ENCODE results near the gene BCAR3. TPM values are rescaled to one million over a fixed set of nuclear protein-coding genes. Genes with fewer than 3 reads are reported as not detected.

Gene BCAR3
- total and polyA plus RNA-seq, 4 donors = 8.4 to 24.1 (median 16.0) TPM

DNA sequence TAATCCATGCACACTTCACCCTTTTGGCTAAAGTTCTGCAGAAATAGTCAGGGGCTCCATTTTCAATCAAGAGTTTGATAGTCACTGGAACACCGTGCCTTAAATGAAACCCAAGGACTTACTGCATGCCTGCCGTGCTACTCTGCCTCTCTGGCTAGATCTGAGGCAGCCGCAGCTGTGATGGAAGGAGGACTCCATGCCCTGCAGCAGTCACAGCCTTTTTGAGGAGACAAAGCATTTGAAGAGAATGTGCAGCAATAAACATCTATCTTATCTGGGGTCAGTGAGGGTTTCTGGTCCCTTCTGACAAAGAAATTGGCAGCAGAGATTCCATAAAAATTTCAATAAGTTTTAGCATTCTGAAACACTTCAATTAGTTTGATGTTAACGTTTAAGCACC lies 78.0 kb downstream of the BCAR3 start:
- Histone ChIP-seq H3K9me3 (ENCODE audit: control insufficient read depth, low read length) (no peaks in the 10 kb centered on the region), H3K27me3 (ENCODE audit: control insufficient read depth in 1 of 2, insufficient read depth in 2 of 2, low read length in 1 of 2) (no peaks in the 10 kb centered on the region), H3K4me1 (ENCODE audit: control insufficient read depth in 1 of 2, insufficient read depth in 2 of 2, low read length in 2 of 2) (peaks cover 0 to 5% of the 10 kb centered on the region in 2 donors), H3K27ac (ENCODE audit: low read depth in 1 of 2, low read length in 2 of 2) (no peak overlapping the region), H3K4me3 (ENCODE audit: low read length in 2 of 2) (no peak overlapping the region), H3K36me3 (ENCODE audit: control insufficient read depth in 1 of 2, insufficient read depth in 2 of 2, low read length in 1 of 2) (no peaks in the 10 kb centered on the region)
- intact Hi-C loops (cut with DNase I) = no loop called here
- ATAC-seq (ENCODE audit: low FRiP score) = no peak
- 82 to 90% methylated on average over 4 of the region's 4 CpGs for WGBS, 2 donors
- peak in 1 of 2 donors; percentile 11 for DNase-seq

- Histone ChIP-seq H3K36me3 (ENCODE audit: control insufficient read depth in 1 of 2, insufficient read depth in 2 of 2, low read length in 1 of 2) (no peaks in the 10 kb centered on the region), H3K4me3 (ENCODE audit: low read length in 2 of 2) (no peak overlapping the region), H3K9me3 (ENCODE audit: control insufficient read depth, low read length) (no peaks in the 10 kb centered on the region), H3K27me3 (ENCODE audit: control insufficient read depth in 1 of 2, insufficient read depth in 2 of 2, low read length in 1 of 2) (no peaks in the 10 kb centered on the region), H3K27ac (ENCODE audit: low read depth in 1 of 2, low read length in 2 of 2) (no peak overlapping the region), H3K4me1 (ENCODE audit: control insufficient read depth in 1 of 2, insufficient read depth in 2 of 2, low read length in 2 of 2) (no peaks in the 10 kb centered on the region)
- ATAC-seq (ENCODE audit: low FRiP score) (no peak), DNase-seq (no peak)
- intact Hi-C loops (cut with DNase I) = no loop called here
- WGBS, 2 donors = 75 to 86% methylated on average over 3 of the region's 3 CpGs
Observed at GRCh38 chr1:93603106-93603505, 78.5 kb downstream of the BCAR3 start.

DNA sequence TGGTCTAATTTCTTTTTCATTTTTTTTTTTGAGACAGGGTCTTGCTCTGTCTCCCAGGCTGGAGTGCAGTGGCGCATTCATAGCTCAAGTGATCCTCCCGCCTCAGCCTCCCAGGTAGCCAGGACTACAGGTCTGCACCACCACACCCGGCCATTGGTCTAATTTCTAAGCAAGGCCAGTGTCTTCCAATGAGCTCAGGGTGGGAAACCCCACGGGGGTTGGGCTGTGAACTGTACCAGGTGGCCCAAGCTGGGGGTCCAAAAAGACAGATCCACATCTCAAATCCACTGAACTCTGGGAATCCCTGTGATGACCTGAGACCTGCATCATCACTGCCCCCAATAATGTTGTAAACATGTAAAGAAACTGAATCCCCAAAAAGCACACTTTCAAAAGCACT lies 79.5 kb downstream of the BCAR3 start:
- no peak for ATAC-seq (ENCODE audit: low FRiP score)
- H3K4me3 ChIP-seq (ENCODE audit: low read length in 2 of 2) = no peak overlapping the region
- WGBS, 2 donors = 95 to 98% methylated on average over 4 of the region's 4 CpGs
- no peaks in the 10 kb centered on the region for H3K27me3 ChIP-seq (ENCODE audit: control insufficient read depth in 1 of 2, insufficient read depth in 2 of 2, low read length in 1 of 2)
- no peak overlapping the region for H3K27ac ChIP-seq (ENCODE audit: low read depth in 1 of 2, low read length in 2 of 2)
- H3K9me3 ChIP-seq (ENCODE audit: control insufficient read depth, low read length) = no peaks in the 10 kb centered on the region
- intact Hi-C loops (cut with DNase I) = no loop called here
- no peaks in the 10 kb centered on the region for H3K36me3 ChIP-seq (ENCODE audit: control insufficient read depth in 1 of 2, insufficient read depth in 2 of 2, low read length in 1 of 2)
- peak in 1 of 2 donors; percentile 27 for DNase-seq
- H3K4me1 ChIP-seq (ENCODE audit: control insufficient read depth in 1 of 2, insufficient read depth in 2 of 2, low read length in 2 of 2) = no peaks in the 10 kb centered on the region

DNA sequence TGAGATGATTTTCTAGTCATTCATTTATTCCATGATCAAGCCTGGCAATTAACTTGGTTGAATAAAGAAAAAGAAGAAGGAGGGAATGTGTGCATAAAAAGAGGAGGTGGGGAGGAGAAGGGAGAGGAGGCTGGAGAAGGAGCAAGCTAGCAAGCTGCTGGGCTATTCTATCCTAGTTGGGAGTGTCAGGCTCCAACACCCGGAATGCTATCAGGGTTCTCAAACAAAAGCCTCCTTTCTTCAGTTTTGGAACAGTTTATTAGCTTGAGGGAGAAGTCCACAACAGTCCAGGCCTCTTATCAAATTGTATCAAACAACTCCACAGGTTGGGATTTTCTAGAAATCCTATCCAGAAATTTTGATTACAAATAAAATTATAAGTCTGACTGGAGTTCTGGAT lies 80.0 kb downstream of the BCAR3 start:
- ATAC-seq (ENCODE audit: low FRiP score) (no peak), DNase-seq (no peak)
- H3K36me3 ChIP-seq (ENCODE audit: control insufficient read depth in 1 of 2, insufficient read depth in 2 of 2, low read length in 1 of 2) = no peaks in the 10 kb centered on the region
- H3K27ac ChIP-seq (ENCODE audit: low read depth in 1 of 2, low read length in 2 of 2) = no peak overlapping the region
- WGBS, 2 donors = 74 to 75% methylated on average over 1 of the region's 1 CpG
- intact Hi-C loops (cut with DNase I) = no loop called here
- H3K9me3 ChIP-seq (ENCODE audit: control insufficient read depth, low read length) = no peaks in the 10 kb centered on the region
- no peaks in the 10 kb centered on the region for H3K4me1 ChIP-seq (ENCODE audit: control insufficient read depth in 1 of 2, insufficient read depth in 2 of 2, low read length in 2 of 2)
- H3K4me3 ChIP-seq (ENCODE audit: low read length in 2 of 2) = no peak overlapping the region
- H3K27me3 ChIP-seq (ENCODE audit: control insufficient read depth in 1 of 2, insufficient read depth in 2 of 2, low read length in 1 of 2) = no peaks in the 10 kb centered on the region

GRCh38 chr1:93600663-93601062 lies 81.0 kb downstream of the BCAR3 start:
- H3K4me1 ChIP-seq (ENCODE audit: control insufficient read depth in 1 of 2, insufficient read depth in 2 of 2, low read length in 2 of 2) = peaks cover 0 to 5% of the 10 kb centered on the region in 2 donors
- no peak overlapping the region for H3K27ac ChIP-seq (ENCODE audit: low read depth in 1 of 2, low read length in 2 of 2)
- H3K9me3 ChIP-seq (ENCODE audit: control insufficient read depth, low read length) = no peaks in the 10 kb centered on the region
- H3K27me3 ChIP-seq (ENCODE audit: control insufficient read depth in 1 of 2, insufficient read depth in 2 of 2, low read length in 1 of 2) = no peaks in the 10 kb centered on the region
- 46 to 54% methylated on average over 2 of the region's 2 CpGs for WGBS, 2 donors
- ATAC-seq (ENCODE audit: low FRiP score) (no peak), DNase-seq (peak in 1 of 2 donors; percentile 26)
- H3K4me3 ChIP-seq (ENCODE audit: low read length in 2 of 2) = no peak overlapping the region
- H3K36me3 ChIP-seq (ENCODE audit: control insufficient read depth in 1 of 2, insufficient read depth in 2 of 2, low read length in 1 of 2) = no peaks in the 10 kb centered on the region
- intact Hi-C loops (cut with DNase I) = no loop called here

DNA sequence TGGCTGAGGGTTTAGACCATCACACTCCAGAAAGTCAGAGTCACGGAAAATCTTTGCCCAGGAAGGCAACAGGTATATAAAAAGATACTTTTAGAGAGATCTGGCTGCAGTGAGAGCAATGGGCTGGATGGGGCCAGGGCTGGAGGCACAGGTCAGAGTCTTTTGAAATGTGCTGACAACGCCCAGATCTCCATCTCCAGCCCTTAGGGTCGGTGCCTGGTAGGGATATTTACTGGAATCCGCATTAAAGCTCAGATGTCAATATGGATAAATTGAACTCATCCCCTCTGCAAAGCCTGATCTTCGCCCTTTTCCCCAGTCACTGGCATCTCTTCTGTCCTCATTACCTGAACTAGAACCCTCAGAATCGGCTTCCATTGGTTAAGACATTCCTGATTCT lies 82.2 kb downstream of the BCAR3 start:
- DNase-seq (peak in 1 of 2 donors; percentile 4), ATAC-seq (ENCODE audit: low FRiP score) (no peak)
- H3K9me3 ChIP-seq (ENCODE audit: control insufficient read depth, low read length) = no peaks in the 10 kb centered on the region
- H3K4me1 ChIP-seq (ENCODE audit: control insufficient read depth in 1 of 2, insufficient read depth in 2 of 2, low read length in 2 of 2) = peaks cover 0 to 9% of the 10 kb centered on the region in 2 donors
- no peak overlapping the region for H3K4me3 ChIP-seq (ENCODE audit: low read length in 2 of 2)
- no peaks in the 10 kb centered on the region for H3K27me3 ChIP-seq (ENCODE audit: control insufficient read depth in 1 of 2, insufficient read depth in 2 of 2, low read length in 1 of 2)
- no peaks in the 10 kb centered on the region for H3K36me3 ChIP-seq (ENCODE audit: control insufficient read depth in 1 of 2, insufficient read depth in 2 of 2, low read length in 1 of 2)
- WGBS, 2 donors = 96 to 97% methylated on average over 6 of the region's 6 CpGs
- intact Hi-C loops (cut with DNase I) = no loop called here
- H3K27ac ChIP-seq (ENCODE audit: low read depth in 1 of 2, low read length in 2 of 2) = no peak overlapping the region

DNA sequence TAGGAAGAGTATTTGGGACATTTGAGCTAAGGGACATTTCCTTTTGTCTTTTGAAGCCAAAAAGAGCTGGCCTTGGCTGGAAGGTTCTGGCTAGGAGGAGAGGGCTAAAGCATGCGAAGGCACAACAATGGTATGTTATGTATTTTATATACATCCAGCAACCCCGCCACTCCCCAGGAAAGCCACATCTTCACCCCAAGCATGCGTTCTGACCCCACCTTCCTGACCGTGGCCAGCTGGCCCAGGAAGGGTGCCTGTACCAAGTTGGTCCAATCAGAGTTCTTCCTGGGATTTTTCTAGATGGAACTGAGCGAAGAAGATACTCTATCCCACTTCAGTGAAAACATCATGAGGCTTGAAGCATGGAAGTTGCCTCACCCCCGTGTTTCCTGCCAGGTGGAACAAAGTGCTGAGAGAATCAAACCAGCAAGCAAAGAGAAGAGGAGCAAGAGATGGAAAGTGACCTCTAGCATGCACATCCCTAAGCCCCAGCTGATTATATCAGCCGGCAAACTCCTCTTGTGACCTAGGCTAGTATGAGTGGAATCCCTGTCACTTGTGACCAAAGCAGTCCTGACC lies 82.7 kb downstream of the BCAR3 start:
- intact Hi-C loops (cut with DNase I) = no loop called here

DNA sequence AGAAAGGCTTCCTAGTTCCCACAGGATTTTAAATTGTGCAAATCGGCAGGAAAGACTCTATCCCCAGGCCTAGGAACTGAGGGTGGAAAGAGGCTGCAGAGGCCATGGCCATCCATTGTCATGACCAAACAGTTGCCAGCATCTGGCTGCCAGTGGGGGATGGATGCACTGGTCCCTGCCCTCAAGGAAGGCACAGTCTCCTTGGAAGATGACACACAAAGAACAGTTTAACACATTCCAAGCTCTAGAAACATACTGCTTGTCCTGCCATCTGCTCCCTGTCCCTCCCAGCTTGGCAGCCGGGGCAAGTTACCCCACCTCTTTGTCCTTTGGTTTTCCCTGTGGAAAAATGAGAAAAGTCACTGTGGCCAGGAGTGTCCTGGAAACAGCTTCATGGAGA lies 83.2 kb downstream of the BCAR3 start:
- ATAC-seq (ENCODE audit: low FRiP score) (no peak), DNase-seq (peak in 1 of 2 donors; percentile 10)
- Histone ChIP-seq H3K4me1 (ENCODE audit: control insufficient read depth in 1 of 2, insufficient read depth in 2 of 2, low read length in 2 of 2) (peaks cover 0 to 9% of the 10 kb centered on the region in 2 donors), H3K27ac (ENCODE audit: low read depth in 1 of 2, low read length in 2 of 2) (no peak overlapping the region), H3K9me3 (ENCODE audit: control insufficient read depth, low read length) (no peaks in the 10 kb centered on the region), H3K36me3 (ENCODE audit: control insufficient read depth in 1 of 2, insufficient read depth in 2 of 2, low read length in 1 of 2) (no peaks in the 10 kb centered on the region), H3K27me3 (ENCODE audit: control insufficient read depth in 1 of 2, insufficient read depth in 2 of 2, low read length in 1 of 2) (no peaks in the 10 kb centered on the region), H3K4me3 (ENCODE audit: low read length in 2 of 2) (no peak overlapping the region)
- WGBS, 2 donors = 50 to 62% methylated on average over 2 of the region's 2 CpGs
- intact Hi-C loops (cut with DNase I) = no loop called here

More for the DNA sequence above, 82.7 kb downstream of the BCAR3 start:
- no peaks in the 10 kb centered on the region for H3K27me3 ChIP-seq (ENCODE audit: control insufficient read depth in 1 of 2, insufficient read depth in 2 of 2, low read length in 1 of 2)
- H3K27ac ChIP-seq (ENCODE audit: low read depth in 1 of 2, low read length in 2 of 2) = no peak overlapping the region
- DNase-seq (peak in 1 of 2 donors; percentile 24), ATAC-seq (ENCODE audit: low FRiP score) (no peak)
- H3K9me3 ChIP-seq (ENCODE audit: control insufficient read depth, low read length) = no peaks in the 10 kb centered on the region
- WGBS, 2 donors = 79 to 84% methylated on average over 7 of the region's 7 CpGs
- H3K36me3 ChIP-seq (ENCODE audit: control insufficient read depth in 1 of 2, insufficient read depth in 2 of 2, low read length in 1 of 2) = no peaks in the 10 kb centered on the region
- H3K4me1 ChIP-seq (ENCODE audit: control insufficient read depth in 1 of 2, insufficient read depth in 2 of 2, low read length in 2 of 2) = peaks cover 0 to 9% of the 10 kb centered on the region in 2 donors
- no peak overlapping the region for H3K4me3 ChIP-seq (ENCODE audit: low read length in 2 of 2)

DNA sequence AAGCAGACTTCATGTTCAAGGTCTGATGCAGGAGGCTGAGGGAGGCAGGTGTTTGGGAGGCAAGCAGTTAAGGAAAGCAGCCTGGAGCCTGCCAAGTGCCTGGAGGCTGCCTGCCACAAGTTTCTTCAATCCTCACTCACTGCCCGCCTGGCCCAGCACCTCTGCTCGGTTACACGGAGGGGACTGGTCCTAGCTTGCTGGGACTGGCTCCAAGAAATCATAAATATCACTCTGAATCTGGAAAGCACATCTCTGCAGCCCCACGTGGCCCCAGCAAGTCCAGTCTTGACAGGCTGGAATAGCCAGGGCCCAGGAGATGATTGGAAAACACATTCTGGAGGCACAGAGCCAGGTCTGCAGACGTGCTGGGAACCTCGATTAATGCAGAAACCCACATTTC lies 83.9 kb downstream of the BCAR3 start:
- Histone ChIP-seq H3K9me3 (ENCODE audit: control insufficient read depth, low read length) (no peaks in the 10 kb centered on the region), H3K36me3 (ENCODE audit: control insufficient read depth in 1 of 2, insufficient read depth in 2 of 2, low read length in 1 of 2) (no peaks in the 10 kb centered on the region), H3K4me3 (ENCODE audit: low read length in 2 of 2) (no peak overlapping the region), H3K27me3 (ENCODE audit: control insufficient read depth in 1 of 2, insufficient read depth in 2 of 2, low read length in 1 of 2) (no peaks in the 10 kb centered on the region), H3K4me1 (ENCODE audit: control insufficient read depth in 1 of 2, insufficient read depth in 2 of 2, low read length in 2 of 2) (peaks cover 0 to 9% of the 10 kb centered on the region in 2 donors), H3K27ac (ENCODE audit: low read depth in 1 of 2, low read length in 2 of 2) (no peak overlapping the region)
- ATAC-seq (ENCODE audit: low FRiP score) (peak; percentile 60), DNase-seq (peak in 1 of 2 donors; percentile 57)
- 4 to 7% methylated on average over 6 of the region's 6 CpGs for WGBS, 2 donors
- intact Hi-C loops (cut with DNase I) = no loop called here
